Measurements from ENCODE around the gene TPSD1. TPM values are rescaled to one million over a fixed set of nuclear protein-coding genes. Genes with fewer than 3 reads are reported as not detected.
"Not testable (repeated sequence)": the region's sequence is repeated elsewhere in the genome, so short reads cannot be mapped to it uniquely, and the experiment has no call there.

TPSD1 gene
- total RNA-seq, 3 donors from 2014 or later (not counting 1 experiment from before 2014, with no cell fraction given): 3.2 TPM; not detected in 2

DNA sequence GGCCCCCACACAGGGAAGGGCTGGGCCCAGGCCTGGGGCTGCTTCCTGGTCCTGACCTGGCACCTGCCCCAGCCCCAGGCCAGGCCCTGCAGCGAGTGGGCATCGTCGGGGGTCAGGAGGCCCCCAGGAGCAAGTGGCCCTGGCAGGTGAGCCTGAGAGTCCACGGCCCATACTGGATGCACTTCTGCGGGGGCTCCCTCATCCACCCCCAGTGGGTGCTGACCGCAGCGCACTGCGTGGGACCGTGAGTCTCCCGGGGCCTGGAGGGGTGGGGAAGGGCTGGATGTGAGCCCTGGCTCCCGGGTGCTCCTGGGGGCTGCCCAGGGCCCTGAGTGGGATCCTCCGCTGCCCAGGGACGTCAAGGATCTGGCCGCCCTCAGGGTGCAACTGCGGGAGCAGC is 14.8 kb upstream of the TPSD1 start:
- H3K9me3 ChIP-seq (ENCODE audit: control insufficient read depth, insufficient read depth, low read length); H3K4me3 Mint-ChIP-seq; H3K27ac ChIP-seq (ENCODE audit: low read length); H3K36me3 ChIP-seq (ENCODE audit: control insufficient read depth, insufficient read depth, low read length); H3K9me3 Mint-ChIP-seq; DNase-seq; H3K27me3 Mint-ChIP-seq (ENCODE audit: low read depth in 2 of 2); H3K27me3 ChIP-seq (ENCODE audit: control insufficient read depth, insufficient read depth, low read length); ATAC-seq; H3K27ac Mint-ChIP-seq; H3K4me3 ChIP-seq (ENCODE audit: low read length); H3K4me1 Mint-ChIP-seq; H3K36me3 Mint-ChIP-seq; intact Hi-C loops (cut with micrococcal nuclease): not testable (repeated sequence)
- H3K4me1 ChIP-seq (ENCODE audit: control insufficient read depth, insufficient read depth, low read length): peaks cover 21% of the 10 kb centered on the region
- WGBS (ENCODE audit: insufficient coverage): 75% methylated on average over 5 of the region's 15 CpGs

DNA sequence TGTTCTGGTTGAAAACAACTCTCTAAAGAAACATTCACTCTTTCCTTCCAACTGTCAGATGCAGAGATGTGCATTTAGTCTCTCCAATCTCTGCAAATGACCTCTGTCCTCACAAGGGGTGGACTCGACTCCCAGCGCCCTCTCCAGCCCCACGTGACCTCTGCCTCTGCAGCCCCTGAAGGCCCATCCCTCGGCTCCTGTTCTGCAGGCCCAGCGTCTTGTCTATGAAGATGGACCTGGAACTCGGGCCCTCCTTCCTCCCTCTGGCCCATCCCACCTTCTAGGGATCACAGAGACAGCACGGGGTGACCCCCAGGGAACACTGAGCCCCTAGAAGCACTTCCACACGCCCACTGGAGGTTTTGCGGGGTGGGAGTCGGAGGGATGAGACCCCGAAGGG is 12.5 kb upstream of the TPSD1 start:
- intact Hi-C loops (cut with micrococcal nuclease); H3K27ac Mint-ChIP-seq; H3K27me3 Mint-ChIP-seq (ENCODE audit: low read depth in 2 of 2); H3K36me3 ChIP-seq (ENCODE audit: control insufficient read depth, insufficient read depth, low read length); H3K4me3 Mint-ChIP-seq; H3K27ac ChIP-seq (ENCODE audit: low read length); H3K27me3 ChIP-seq (ENCODE audit: control insufficient read depth, insufficient read depth, low read length); H3K4me3 ChIP-seq (ENCODE audit: low read length); H3K9me3 ChIP-seq (ENCODE audit: control insufficient read depth, insufficient read depth, low read length); H3K4me1 Mint-ChIP-seq; DNase-seq; H3K36me3 Mint-ChIP-seq; H3K9me3 Mint-ChIP-seq; ATAC-seq: not testable (repeated sequence)
- 76% methylated on average over 6 of the region's 11 CpGs for WGBS (ENCODE audit: insufficient coverage)
- peaks cover 23% of the 10 kb centered on the region for H3K4me1 ChIP-seq (ENCODE audit: control insufficient read depth, insufficient read depth, low read length)

DNA sequence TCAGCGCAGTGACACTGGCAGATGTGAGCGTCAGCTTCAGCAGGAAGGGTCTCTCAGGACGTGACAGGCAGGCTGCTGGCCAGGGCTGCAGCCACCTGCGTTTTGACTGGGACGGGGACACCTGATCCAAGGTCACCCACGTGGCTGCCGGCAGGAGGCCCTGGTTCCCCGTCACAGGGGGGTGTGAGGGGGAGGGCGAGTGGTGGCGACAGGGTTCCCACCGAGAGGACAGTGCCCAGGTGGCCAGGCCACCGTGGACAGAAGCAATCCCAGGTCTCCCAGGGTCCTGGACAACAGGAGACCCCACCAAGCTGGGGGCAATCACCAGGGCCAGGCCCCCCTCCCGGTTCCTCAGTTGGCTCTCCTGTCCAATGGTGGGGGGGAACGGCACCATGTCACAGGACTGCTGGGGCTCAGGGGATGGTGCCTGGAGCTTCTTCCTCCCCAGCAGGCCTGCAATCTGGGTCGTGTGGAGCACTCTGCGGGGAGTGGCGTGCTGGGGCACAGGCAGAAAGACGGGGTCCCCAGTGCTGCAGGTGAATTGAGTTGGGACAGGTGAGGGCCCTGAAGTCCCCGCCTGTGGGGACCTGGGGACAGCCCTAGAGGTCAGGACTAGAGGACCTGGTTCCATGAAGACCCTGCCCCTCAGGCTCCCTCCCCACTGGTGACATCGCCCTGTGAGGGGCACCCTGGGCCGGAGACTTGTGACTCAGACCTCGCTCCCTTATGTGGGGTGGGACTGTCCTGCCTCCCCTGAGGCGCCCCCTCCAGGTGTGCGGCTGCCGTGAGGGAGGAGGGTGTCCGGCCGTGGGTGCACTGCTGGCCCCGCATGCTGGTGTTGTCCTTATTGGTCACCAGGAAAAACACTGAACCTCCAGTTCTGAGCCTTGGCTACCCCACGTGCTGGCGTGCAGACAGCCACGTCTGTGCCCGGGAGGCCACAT is 11.7 kb upstream of the TPSD1 start:
- H3K9me3 ChIP-seq (ENCODE audit: control insufficient read depth, insufficient read depth, low read length); H3K4me1 Mint-ChIP-seq; DNase-seq; H3K36me3 Mint-ChIP-seq; intact Hi-C loops (cut with micrococcal nuclease); H3K4me3 Mint-ChIP-seq; H3K27me3 Mint-ChIP-seq (ENCODE audit: low read depth in 2 of 2); H3K4me3 ChIP-seq (ENCODE audit: low read length); H3K27me3 ChIP-seq (ENCODE audit: control insufficient read depth, insufficient read depth, low read length); H3K36me3 ChIP-seq (ENCODE audit: control insufficient read depth, insufficient read depth, low read length); H3K9me3 Mint-ChIP-seq; H3K27ac ChIP-seq (ENCODE audit: low read length): not testable (repeated sequence)
- peak overlapping the region in 1 of 2 donors; percentile 87 for H3K27ac Mint-ChIP-seq
- 71% methylated on average over 23 of the region's 32 CpGs for WGBS (ENCODE audit: insufficient coverage)
- peak in 1 of 3 donors; percentile 3 for ATAC-seq
- peaks cover 23% of the 10 kb centered on the region for H3K4me1 ChIP-seq (ENCODE audit: control insufficient read depth, insufficient read depth, low read length)

DNA sequence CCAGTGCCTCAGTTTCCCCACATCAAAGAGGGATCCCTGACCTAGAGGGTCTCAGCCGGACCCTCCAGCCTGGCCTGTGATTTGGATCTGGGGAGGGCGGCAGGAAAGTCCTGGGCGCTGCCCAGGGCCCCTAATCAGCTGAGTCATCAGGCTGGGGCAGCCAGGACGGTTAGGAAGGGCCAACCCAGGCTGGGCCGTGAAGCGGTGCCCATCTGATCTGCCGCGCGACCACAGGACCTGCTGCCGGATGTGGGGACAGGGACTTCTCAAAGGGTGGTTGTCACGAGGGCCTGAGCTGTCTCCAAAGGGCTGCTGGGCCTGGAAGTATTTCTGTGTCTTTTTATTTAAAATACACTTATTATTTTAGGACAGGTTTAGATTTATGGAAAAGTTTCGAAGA is 11.0 kb upstream of the TPSD1 start:
- H3K27me3 Mint-ChIP-seq (ENCODE audit: low read depth in 2 of 2): no peaks in the 10 kb centered on the region
- H3K9me3 Mint-ChIP-seq: no peaks in the 10 kb centered on the region
- no peak overlapping the region for H3K4me3 Mint-ChIP-seq
- H3K27me3 ChIP-seq (ENCODE audit: control insufficient read depth, insufficient read depth, low read length): no peaks in the 10 kb centered on the region
- peak; percentile 75 to 85 (median 83) for ATAC-seq
- H3K36me3 Mint-ChIP-seq: no peaks in the 10 kb centered on the region
- no peak overlapping the region for H3K4me3 ChIP-seq (ENCODE audit: low read length)
- DNase-seq: peak; percentile 37 to 62
- TF ChIP-seq, protein P1, sequence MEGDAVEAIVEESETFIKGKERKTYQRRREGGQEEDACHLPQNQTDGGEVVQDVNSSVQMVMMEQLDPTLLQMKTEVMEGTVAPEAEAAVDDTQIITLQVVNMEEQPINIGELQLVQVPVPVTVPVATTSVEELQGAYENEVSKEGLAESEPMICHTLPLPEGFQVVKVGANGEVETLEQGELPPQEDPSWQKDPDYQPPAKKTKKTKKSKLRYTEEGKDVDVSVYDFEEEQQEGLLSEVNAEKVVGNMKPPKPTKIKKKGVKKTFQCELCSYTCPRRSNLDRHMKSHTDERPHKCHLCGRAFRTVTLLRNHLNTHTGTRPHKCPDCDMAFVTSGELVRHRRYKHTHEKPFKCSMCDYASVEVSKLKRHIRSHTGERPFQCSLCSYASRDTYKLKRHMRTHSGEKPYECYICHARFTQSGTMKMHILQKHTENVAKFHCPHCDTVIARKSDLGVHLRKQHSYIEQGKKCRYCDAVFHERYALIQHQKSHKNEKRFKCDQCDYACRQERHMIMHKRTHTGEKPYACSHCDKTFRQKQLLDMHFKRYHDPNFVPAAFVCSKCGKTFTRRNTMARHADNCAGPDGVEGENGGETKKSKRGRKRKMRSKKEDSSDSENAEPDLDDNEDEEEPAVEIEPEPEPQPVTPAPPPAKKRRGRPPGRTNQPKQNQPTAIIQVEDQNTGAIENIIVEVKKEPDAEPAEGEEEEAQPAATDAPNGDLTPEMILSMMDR (IDR thresholded peaks at IDR 0.05): no peak
- no peak overlapping the region for H3K27ac ChIP-seq (ENCODE audit: low read length)
- H3K9me3 ChIP-seq (ENCODE audit: control insufficient read depth, insufficient read depth, low read length): no peaks in the 10 kb centered on the region
- intact Hi-C loops (cut with micrococcal nuclease): no loop called here
- peaks cover 23% of the 10 kb centered on the region for H3K4me1 ChIP-seq (ENCODE audit: control insufficient read depth, insufficient read depth, low read length)
- no peaks in the 10 kb centered on the region for H3K36me3 ChIP-seq (ENCODE audit: control insufficient read depth, insufficient read depth, low read length)
- H3K4me1 Mint-ChIP-seq: peaks cover 8 to 9% of the 10 kb centered on the region in 2 donors
- peak overlapping the region; percentile 31 to 87 for H3K27ac Mint-ChIP-seq
- 46% methylated on average over 11 of the region's 12 CpGs for WGBS (ENCODE audit: insufficient coverage)

DNA sequence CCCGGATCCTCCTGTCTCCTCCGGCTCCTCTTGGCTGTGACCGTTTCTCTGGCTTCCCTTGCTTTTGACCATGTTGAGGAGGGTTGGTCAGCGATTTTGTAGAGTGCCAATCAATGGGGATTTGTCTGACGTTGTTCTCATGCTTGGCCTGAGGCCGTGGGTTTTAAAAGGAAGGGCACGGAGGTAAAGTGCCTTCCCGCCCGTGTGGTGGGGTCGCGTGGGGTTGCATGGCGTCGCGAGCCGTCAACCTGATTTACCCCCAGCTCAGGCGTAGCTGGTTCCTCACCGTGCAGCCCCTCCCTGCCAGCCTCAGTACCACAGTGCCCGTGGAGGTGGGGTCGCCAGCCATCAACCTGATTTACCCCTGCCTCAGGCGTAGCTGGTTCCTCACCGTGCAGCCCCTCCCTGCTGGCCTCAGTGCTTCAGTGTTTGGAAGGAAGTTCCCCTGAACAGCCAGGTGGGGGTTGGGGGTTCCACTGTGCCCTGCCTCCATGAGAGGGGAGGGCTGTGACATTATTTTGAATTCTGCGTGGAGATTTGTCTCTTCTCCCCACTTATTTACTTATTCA is 10.3 kb upstream of the TPSD1 start:
- intact Hi-C loops (cut with micrococcal nuclease): no loop called here

DNA sequence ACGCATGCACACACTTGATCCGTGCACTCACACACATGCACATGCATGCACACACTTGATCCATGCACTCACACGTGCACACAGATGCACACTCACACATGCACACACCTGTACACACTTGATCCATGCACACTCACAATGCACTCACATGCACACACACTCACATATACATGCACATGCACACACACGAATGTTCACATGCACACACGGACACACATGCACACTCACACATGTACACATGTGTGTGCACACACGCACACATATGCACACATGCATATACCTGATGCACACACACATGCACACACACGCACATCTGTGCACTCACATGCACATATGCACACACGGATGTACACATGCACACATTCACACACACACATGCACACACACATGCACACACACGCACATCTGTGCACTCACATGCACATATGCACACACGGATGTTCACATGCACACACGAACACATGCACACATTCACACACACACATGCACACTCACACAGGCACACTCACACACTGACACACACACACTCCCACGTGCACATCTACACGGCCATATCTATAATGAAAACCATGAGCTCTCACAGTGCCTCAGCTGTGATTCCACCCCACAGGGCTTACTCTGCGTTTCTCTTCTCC is 7.8 kb upstream of the TPSD1 start:
- not testable (repeated sequence) for H3K27ac Mint-ChIP-seq; H3K4me3 Mint-ChIP-seq; H3K27me3 Mint-ChIP-seq (ENCODE audit: low read depth in 2 of 2)

More for the DNA sequence above, 10.3 kb upstream of the TPSD1 start:
- no peaks in the 10 kb centered on the region for H3K27me3 ChIP-seq (ENCODE audit: control insufficient read depth, insufficient read depth, low read length)
- TF ChIP-seq, protein P1 (IDR thresholded peaks at IDR 0.05): no peak
- H3K4me1 Mint-ChIP-seq: peaks cover 8 to 9% of the 10 kb centered on the region in 2 donors
- DNase-seq: no peak
- no peaks in the 10 kb centered on the region for H3K36me3 ChIP-seq (ENCODE audit: control insufficient read depth, insufficient read depth, low read length)
- H3K9me3 Mint-ChIP-seq: no peaks in the 10 kb centered on the region
- peaks cover 23% of the 10 kb centered on the region for H3K4me1 ChIP-seq (ENCODE audit: control insufficient read depth, insufficient read depth, low read length)
- no peak for ATAC-seq
- H3K9me3 ChIP-seq (ENCODE audit: control insufficient read depth, insufficient read depth, low read length): no peaks in the 10 kb centered on the region
- H3K27ac ChIP-seq (ENCODE audit: low read length): no peak overlapping the region
- no peaks in the 10 kb centered on the region for H3K36me3 Mint-ChIP-seq
- no peaks in the 10 kb centered on the region for H3K27me3 Mint-ChIP-seq (ENCODE audit: low read depth in 2 of 2)
- peak overlapping the region; percentile 31 to 87 for H3K27ac Mint-ChIP-seq
- H3K4me3 Mint-ChIP-seq: peak overlapping the region; percentile 32
- H3K4me3 ChIP-seq (ENCODE audit: low read length): no peak overlapping the region
- 18% methylated on average over 21 of the region's 22 CpGs for WGBS (ENCODE audit: insufficient coverage)

More for the DNA sequence above, 7.8 kb upstream of the TPSD1 start:
- H3K9me3 ChIP-seq (ENCODE audit: control insufficient read depth, insufficient read depth, low read length); ATAC-seq; DNase-seq; H3K36me3 Mint-ChIP-seq; intact Hi-C loops (cut with micrococcal nuclease); H3K27me3 ChIP-seq (ENCODE audit: control insufficient read depth, insufficient read depth, low read length); H3K4me3 ChIP-seq (ENCODE audit: low read length); H3K27ac ChIP-seq (ENCODE audit: low read length); H3K9me3 Mint-ChIP-seq; H3K36me3 ChIP-seq (ENCODE audit: control insufficient read depth, insufficient read depth, low read length); H3K4me1 Mint-ChIP-seq: not testable (repeated sequence)
- 87% methylated on average over 14 of the region's 14 CpGs for WGBS (ENCODE audit: insufficient coverage)
- H3K4me1 ChIP-seq (ENCODE audit: control insufficient read depth, insufficient read depth, low read length): peaks cover 23% of the 10 kb centered on the region
